Measurements from ENCODE around the gene GNAS-AS1.
A peak's percentile ranks its signal among the peaks of the same experiment; 100 is the strongest.

The GNAS-AS1 gene

GRCh38 chr20:58853976-58854637, 3.4 kb upstream of the GNAS-AS1 start:
- no peaks in the 10 kb centered on the region for H3K9me3 Mint-ChIP-seq
- no peak overlapping the region for H3K27ac Mint-ChIP-seq
- ATAC-seq = no peak
- H3K4me3 Mint-ChIP-seq = peak overlapping the region; percentile 50
- H3K36me3 Mint-ChIP-seq = no peaks in the 10 kb centered on the region
- peaks cover 33% of the 10 kb centered on the region for H3K4me1 Mint-ChIP-seq
- H3K27me3 Mint-ChIP-seq = peaks cover 91% of the 10 kb centered on the region

GRCh38 chr20:58853466-58853865, 2.8 kb upstream of the GNAS-AS1 start:
- Mint-ChIP-seq H3K4me1 (peaks cover 33% of the 10 kb centered on the region), H3K36me3 (no peaks in the 10 kb centered on the region), H3K4me3 (no peak overlapping the region)

GRCh38 chr20:58852543-58853271, 2.0 kb upstream of the GNAS-AS1 start, which contains the start of gene GNAS:
Gene GNAS (plus strand): TSS chr20:58852716.
- Mint-ChIP-seq H3K4me1 (peaks cover 35% of the 10 kb centered on the region), H3K27me3 (peaks cover 78% of the 10 kb centered on the region), H3K27ac (peak within 1 kb of the TSS; percentile 43), H3K4me3 (peak within 1 kb of the TSS; percentile 87), H3K36me3 (no peaks in the 10 kb centered on the region), H3K9me3 (no peaks in the 10 kb centered on the region)
- no peak for ATAC-seq

More at GRCh38 chr20:58853466-58853865, 2.8 kb upstream of the GNAS-AS1 start:
- Mint-ChIP-seq H3K27ac (no peak overlapping the region), H3K27me3 (peaks cover 84% of the 10 kb centered on the region), H3K9me3 (no peaks in the 10 kb centered on the region)
- no peak for ATAC-seq

- Mint-ChIP-seq H3K27ac (peak overlapping the region; percentile 43), H3K9me3 (no peaks in the 10 kb centered on the region), H3K27me3 (peaks cover 71% of the 10 kb centered on the region), H3K4me1 (peaks cover 42% of the 10 kb centered on the region), H3K36me3 (no peaks in the 10 kb centered on the region), H3K4me3 (peak overlapping the region; percentile 87)
- ATAC-seq = no peak
Observed at GRCh38 chr20:58851969-58852458, 1.3 kb upstream of the GNAS-AS1 start.

GRCh38 chr20:58851221-58851968, 693 bp upstream of the GNAS-AS1 start:
- no peak overlapping the region for H3K27ac Mint-ChIP-seq
- peak overlapping the region; percentile 87 for H3K4me3 Mint-ChIP-seq
- H3K4me1 Mint-ChIP-seq = peaks cover 44% of the 10 kb centered on the region
- peaks cover 65% of the 10 kb centered on the region for H3K27me3 Mint-ChIP-seq
- no peaks in the 10 kb centered on the region for H3K9me3 Mint-ChIP-seq
- no peak for ATAC-seq
- no peaks in the 10 kb centered on the region for H3K36me3 Mint-ChIP-seq

- Mint-ChIP-seq H3K9me3 (no peaks in the 10 kb centered on the region), H3K27me3 (peaks cover 62% of the 10 kb centered on the region), H3K36me3 (no peaks in the 10 kb centered on the region), H3K27ac (no peak overlapping the region), H3K4me1 (peaks cover 33% of the 10 kb centered on the region), H3K4me3 (no peak overlapping the region)
- no peak for ATAC-seq
Observed at GRCh38 chr20:58847463-58847862, 3.2 kb downstream of the GNAS-AS1 start.

GRCh38 chr20:58845706-58846105, 5.0 kb downstream of the GNAS-AS1 start:
- no peak for ATAC-seq
- no peak overlapping the region for H3K27ac Mint-ChIP-seq
- no peak overlapping the region for H3K4me3 Mint-ChIP-seq
- peaks cover 18% of the 10 kb centered on the region for H3K4me1 Mint-ChIP-seq
- H3K36me3 Mint-ChIP-seq = no peaks in the 10 kb centered on the region
- H3K27me3 Mint-ChIP-seq = peaks cover 59% of the 10 kb centered on the region
- no peaks in the 10 kb centered on the region for H3K9me3 Mint-ChIP-seq

- H3K9me3 Mint-ChIP-seq = no peaks in the 10 kb centered on the region
- no peaks in the 10 kb centered on the region for H3K36me3 Mint-ChIP-seq
- H3K4me1 Mint-ChIP-seq = peaks cover 28% of the 10 kb centered on the region
- ATAC-seq = no peak
- H3K27me3 Mint-ChIP-seq = peaks cover 58% of the 10 kb centered on the region
- no peak overlapping the region for H3K27ac Mint-ChIP-seq
- H3K4me3 Mint-ChIP-seq = no peak overlapping the region
Observed at GRCh38 chr20:58843128-58843556, 7.6 kb downstream of the GNAS-AS1 start.

GRCh38 chr20:58842276-58842675, 8.4 kb downstream of the GNAS-AS1 start:
- no peak overlapping the region for H3K4me3 Mint-ChIP-seq
- peaks cover 58% of the 10 kb centered on the region for H3K27me3 Mint-ChIP-seq
- peaks cover 21% of the 10 kb centered on the region for H3K4me1 Mint-ChIP-seq
- no peaks in the 10 kb centered on the region for H3K9me3 Mint-ChIP-seq
- no peak overlapping the region for H3K27ac Mint-ChIP-seq
- no peaks in the 10 kb centered on the region for H3K36me3 Mint-ChIP-seq
- ATAC-seq = no peak

- no peaks in the 10 kb centered on the region for H3K36me3 Mint-ChIP-seq
- peaks cover 17% of the 10 kb centered on the region for H3K4me1 Mint-ChIP-seq
- peaks cover 61% of the 10 kb centered on the region for H3K27me3 Mint-ChIP-seq
- ATAC-seq = no peak
- H3K9me3 Mint-ChIP-seq = no peaks in the 10 kb centered on the region
- H3K4me3 Mint-ChIP-seq = no peak overlapping the region
- no peak overlapping the region for H3K27ac Mint-ChIP-seq
Observed at GRCh38 chr20:58841539-58842264, 9.0 kb downstream of the GNAS-AS1 start.

- H3K27me3 Mint-ChIP-seq = peaks cover 64% of the 10 kb centered on the region
Observed at GRCh38 chr20:58840816-58841538, 9.7 kb downstream of the GNAS-AS1 start.

GRCh38 chr20:58839991-58840747, 10.5 kb downstream of the GNAS-AS1 start:
- Mint-ChIP-seq H3K27ac (no peak overlapping the region), H3K9me3 (no peaks in the 10 kb centered on the region), H3K36me3 (no peaks in the 10 kb centered on the region), H3K4me3 (no peak overlapping the region), H3K27me3 (peaks cover 63% of the 10 kb centered on the region), H3K4me1 (peaks cover 17% of the 10 kb centered on the region)
- no peak for ATAC-seq

More at GRCh38 chr20:58840816-58841538, 9.7 kb downstream of the GNAS-AS1 start:
- Mint-ChIP-seq H3K9me3 (no peaks in the 10 kb centered on the region), H3K36me3 (no peaks in the 10 kb centered on the region), H3K4me1 (peaks cover 17% of the 10 kb centered on the region), H3K4me3 (no peak overlapping the region), H3K27ac (no peak overlapping the region)
- no peak for ATAC-seq

GRCh38 chr20:58839474-58839874, 11.2 kb downstream of the GNAS-AS1 start:
- Mint-ChIP-seq H3K4me3 (no peak overlapping the region), H3K36me3 (no peaks in the 10 kb centered on the region), H3K27ac (no peak overlapping the region), H3K27me3 (peaks cover 60% of the 10 kb centered on the region), H3K9me3 (no peaks in the 10 kb centered on the region), H3K4me1 (peaks cover 17% of the 10 kb centered on the region)
- no peak for ATAC-seq

- Mint-ChIP-seq H3K36me3 (no peaks in the 10 kb centered on the region), H3K4me3 (no peak overlapping the region), H3K27ac (no peak overlapping the region)
Observed at GRCh38 chr20:58838174-58838573, 12.5 kb downstream of the GNAS-AS1 start.

More at GRCh38 chr20:58838174-58838573, 12.5 kb downstream of the GNAS-AS1 start:
- Mint-ChIP-seq H3K4me1 (peaks cover 17% of the 10 kb centered on the region), H3K27me3 (peaks cover 47% of the 10 kb centered on the region), H3K9me3 (no peaks in the 10 kb centered on the region)
- no peak for ATAC-seq

All from stimulated activated memory B cell treated with anti-CD40 and anti-IgM and Interleukin-4, amounts not matched to agents 10 μg/mL and 1 μg/mL and 100 μg/mL, for 72 hours (primary cell).